GM23248 (cell line): ENCODE data around the gene MRTFB. TPM values are rescaled to one million over a fixed set of nuclear protein-coding genes. Genes with fewer than 3 reads are reported as not detected.

Experiments
- DNase-seq: peaks from one replicate; pipeline ENCODE4 v3.0.0-alpha.2; 2015
- H2AFZ ChIP-seq: fragments of 200-600 bp; sonication (generic); 2 replicates; pipeline ENCODE4 v1.6.1; 2016; ENCODE audit warnings: antibody characterized with exemption
- H3F3A ChIP-seq: fragments of 200-600 bp; sonication (generic); 2 replicates; pipeline ENCODE4 v1.6.1; 2016; ENCODE audit warnings: mild to moderate bottlenecking, antibody characterized with exemption, mixed run types; ENCODE audit not compliant: insufficient read depth
- H3K27ac ChIP-seq: fragments of 200-600 bp; sonication (generic); 2 replicates; pipeline ENCODE4 v1.5.1; 2016; ENCODE audit warnings: mild to moderate bottlenecking
- H3K27me3 ChIP-seq: fragments of 200-600 bp; sonication (generic); replicated peaks from 2 replicates; pipeline ENCODE4 v1.6.1; 2016; ENCODE audit warnings: mild to moderate bottlenecking; ENCODE audit not compliant: insufficient read depth
- H3K36me3 ChIP-seq: fragments of 200-600 bp; sonication (generic); 2 replicates; pipeline ENCODE4 v1.6.1; 2016; ENCODE audit warnings: low read depth, mild to moderate bottlenecking
- H3K4me1 ChIP-seq: fragments of 200-600 bp; sonication (generic); 2 replicates; pipeline ENCODE4 v1.6.1; 2016; ENCODE audit warnings: mild to moderate bottlenecking; ENCODE audit not compliant: insufficient read depth
- H3K4me2 ChIP-seq: fragments of 200-600 bp; sonication (generic); one replicate; pipeline ENCODE4 v1.6.1; 2016; ENCODE audit warnings: mild to moderate bottlenecking; ENCODE audit not compliant: unreplicated experiment
- H3K4me3 ChIP-seq: fragments of 200-600 bp; sonication (generic); 2 replicates; pipeline ENCODE4 v1.5.1; 2016; ENCODE audit warnings: mild to moderate bottlenecking
- H3K79me2 ChIP-seq: fragments of 200-600 bp; sonication (generic); 2 replicates; pipeline ENCODE4 v1.6.1; 2016; ENCODE audit warnings: mild to moderate bottlenecking; ENCODE audit not compliant: insufficient read depth
- H3K9ac ChIP-seq: fragments of 200-600 bp; sonication (generic); 2 replicates; pipeline ENCODE4 v1.6.1; 2016; ENCODE audit warnings: mild to moderate bottlenecking
- H3K9me2 ChIP-seq: fragments of 200-600 bp; sonication (generic); 2 replicates; pipeline ENCODE4 v1.6.1; 2016; ENCODE audit warnings: mixed run types, mild to moderate bottlenecking, moderate library complexity; ENCODE audit not compliant: insufficient read depth
- H3K9me3 ChIP-seq: fragments of 200-600 bp; sonication (generic); one replicate; pipeline ENCODE4 v1.6.1; 2017; ENCODE audit warnings: low read depth
- H4K20me1 ChIP-seq: fragments of 200-600 bp; sonication (generic); 2 replicates; pipeline ENCODE4 v1.6.0; 2016; ENCODE audit not compliant: insufficient read depth
- EZH2 ChIP-seq: fragments of 200-600 bp; sonication (generic); IDR thresholded peaks from 2 replicates; pipeline ENCODE4 v1.6.1; 2018; ENCODE audit warnings: antibody characterized with exemption, mild to moderate bottlenecking; ENCODE audit not compliant: insufficient read depth, poor library complexity, severe bottlenecking
- EZH2phosphoT487 ChIP-seq: fragments of 200-600 bp; sonication (generic); IDR thresholded peaks from 2 replicates; pipeline ENCODE4 v1.6.1; 2018; ENCODE audit warnings: antibody characterized with exemption, moderate library complexity, mild to moderate bottlenecking, low read depth; ENCODE audit not compliant: insufficient read depth
- WGBS, 2 experiments: methylation state at CpG; one replicate each; pipeline ENCODE4 v1.1.6; 2015 to 2017; ENCODE audit warnings: low lambda C conversion rate in 2 of 2, low coverage in 1 of 2; ENCODE audit errors: missing lambda C conversion rate in 2 of 2; 5-methylcytosine and 5-hydroxymethylcytosine counted together
- in situ Hi-C: fragments of 300-500 bp; cut with MboI; formaldehyde crosslinking; loops from 2 replicates; pipeline ENCODE4 v1.15.0; 2020
- polyA plus RNA-seq: library from polyadenylated mRNA; unstranded; fragments of >200 nt; fragmentation: Nextera tagmentation; extraction: Ambion mirVana; gene quantifications from 2 replicates; pipeline ENCODE4 v1.2.1, GENCODE V29; 2016
- total RNA-seq: library from RNA; depleted of rRNA; stranded (reverse); fragments of >200 nt; shearing (Covaris generic); gene quantifications from 2 replicates; pipeline ENCODE4 v1.2.3, GENCODE V29; 2014

Gene MRTFB
- total and polyA plus RNA-seq, 2 experiments from 2014 or later, result 3.1 to 5.1 TPM

- TF ChIP-seq EZH2phosphoT487 (no peak), EZH2 (no peak)
- no peaks in the 10 kb centered on the region for H3K36me3 ChIP-seq
- no peaks in the 10 kb centered on the region for H4K20me1 ChIP-seq
- WGBS, 2 experiments, result 94 to 96% methylated on average over 3 of the region's 3 CpGs
- H3K27me3 ChIP-seq, result no peaks in the 10 kb centered on the region
- no peaks in the 10 kb centered on the region for H3K9me3 ChIP-seq
- in situ Hi-C loops, result no loop called here
- H3K4me2 ChIP-seq, result peak overlapping the region; percentile 46
- H3K4me3 ChIP-seq, result no peak overlapping the region; the same call in 1 of the 2 replicates
- no peaks in the 10 kb centered on the region; the same call in 1 of the 2 replicates for H3K79me2 ChIP-seq
- no peak overlapping the region for H3K9ac ChIP-seq
- H3F3A ChIP-seq, result peaks cover 13% of the 10 kb centered on the region; the same call in 1 of the 2 replicates
- no peak overlapping the region for H3K27ac ChIP-seq
- no peak overlapping the region for H2AFZ ChIP-seq
- no peaks in the 10 kb centered on the region for H3K9me2 ChIP-seq
- H3K4me1 ChIP-seq, result peaks cover 11% of the 10 kb centered on the region
- DNase-seq, result no peak
Observed at GRCh38 chr16:14087590-14088154, 16.6 kb downstream of the MRTFB start.

- WGBS, 2 experiments, result 15% methylated on average over 6 of the region's 6 CpGs
- H3K4me2 ChIP-seq, result peak overlapping the region; percentile 46
Observed at GRCh38 chr16:14088155-14088753, 17.1 kb downstream of the MRTFB start.

GRCh38 chr16:14089283-14089823, 18.2 kb downstream of the MRTFB start:
- H2AFZ ChIP-seq, result no peak overlapping the region
- no peak for DNase-seq
- H3K27ac ChIP-seq, result no peak overlapping the region
- in situ Hi-C loops, result no loop called here
- TF ChIP-seq EZH2 (no peak), EZH2phosphoT487 (no peak)
- H3K27me3 ChIP-seq, result no peaks in the 10 kb centered on the region
- H4K20me1 ChIP-seq, result no peaks in the 10 kb centered on the region
- no peak overlapping the region for H3K9ac ChIP-seq
- 96 to 100% methylated on average over 1 of the region's 1 CpG for WGBS, 2 experiments
- H3K4me3 ChIP-seq, result no peak overlapping the region
- H3K79me2 ChIP-seq, result no peaks in the 10 kb centered on the region; the same call in 1 of the 2 replicates
- no peaks in the 10 kb centered on the region for H3K9me2 ChIP-seq
- no peaks in the 10 kb centered on the region for H3K36me3 ChIP-seq
- no peak overlapping the region for H3K4me2 ChIP-seq
- H3K4me1 ChIP-seq, result peaks cover 11% of the 10 kb centered on the region
- H3F3A ChIP-seq, result peaks cover 13% of the 10 kb centered on the region; the same call in 1 of the 2 replicates
- no peaks in the 10 kb centered on the region for H3K9me3 ChIP-seq

More at GRCh38 chr16:14088155-14088753, 17.1 kb downstream of the MRTFB start:
- Histone ChIP-seq H3K27me3 (no peaks in the 10 kb centered on the region), H3K9me2 (no peaks in the 10 kb centered on the region), H3K4me1 (peaks cover 11% of the 10 kb centered on the region), H4K20me1 (no peaks in the 10 kb centered on the region), H3K9ac (no peak overlapping the region), H3K4me3 (peak overlapping the region; percentile 31), H3K9me3 (no peaks in the 10 kb centered on the region), H3F3A (peaks cover 13% of the 10 kb centered on the region; the same call in 1 of the 2 replicates), H2AFZ (no peak overlapping the region), H3K79me2 (no peaks in the 10 kb centered on the region; the same call in 1 of the 2 replicates), H3K36me3 (no peaks in the 10 kb centered on the region), H3K27ac (no peak overlapping the region)
- DNase-seq, result peak; percentile 42
- in situ Hi-C loops, result no loop called here
- no peak for TF ChIP-seq EZH2
- TF ChIP-seq EZH2phosphoT487, result no peak

- Histone ChIP-seq H3K27me3 (no peaks in the 10 kb centered on the region), H3K9me3 (no peaks in the 10 kb centered on the region), H3F3A (peaks cover 13% of the 10 kb centered on the region; the same call in 1 of the 2 replicates), H2AFZ (no peak overlapping the region), H3K79me2 (no peaks in the 10 kb centered on the region; the same call in 1 of the 2 replicates), H3K4me1 (peaks cover 11% of the 10 kb centered on the region), H3K9ac (no peak overlapping the region), H3K36me3 (no peaks in the 10 kb centered on the region), H3K9me2 (no peaks in the 10 kb centered on the region), H3K4me2 (no peak overlapping the region), H3K4me3 (no peak overlapping the region), H4K20me1 (no peaks in the 10 kb centered on the region), H3K27ac (no peak overlapping the region)
- TF ChIP-seq EZH2phosphoT487 (no peak), EZH2 (no peak)
- DNase-seq, result no peak
- in situ Hi-C loops, result no loop called here
Observed at GRCh38 chr16:14092561-14092960, 21.4 kb downstream of the MRTFB start.
